Measurements from ENCODE around the gene TBC1D2. TPM values are rescaled to one million over a fixed set of nuclear protein-coding genes. Genes with fewer than 3 reads are reported as not detected.

The TBC1D2 gene
- total and polyA plus RNA-seq, 2 of the 13 experiments (the other 11 are each of a cell fraction or from before 2014, with no cell fraction given): 2.0 to 2.8 TPM

GRCh38 chr9:98226516-98226915 lies 28.9 kb downstream of the TBC1D2 start:
- H3K4me2 ChIP-seq (ENCODE audit: low read depth, low read length): peak overlapping the region; percentile 63
- H3K27ac ChIP-seq (ENCODE audit: extremely low read length, insufficient read depth, low read length): peak overlapping the region; percentile 92
- CTCF ChIA-PET (ENCODE audit: low intra/inter-chr PET ratio, low total read pairs): no interaction called here
- H3K79me2 ChIP-seq (ENCODE audit: insufficient read depth, low read length): no peaks in the 10 kb centered on the region
- peaks cover 88% of the 10 kb centered on the region for H3K4me1 ChIP-seq (ENCODE audit: insufficient read depth, low read length)
- BruUV-seq (replicated peaks): no TSS peak
- POLR2A ChIA-PET: interaction anchor here (1.4 to 5.2 kb wide), 3 partner anchors 21 to 181 kb away, joined by 3 to 71 read pairs (median 14); partner anchors contain the start of gene TBC1D2
- in situ Hi-C loops (cut with HindIII; ENCODE audit: extremely low pct_ligation_motif_present, low pct_unique_long_range_greater_than_20kb) (no loop called here), intact Hi-C loops (cut with micrococcal nuclease; ENCODE audit: unreplicated experiment) (no loop called here)
- ATAC-seq: peak; percentile 4; the same call in 1 of the 3 replicates
- no peak overlapping the region for H3K9ac ChIP-seq (ENCODE audit: insufficient read depth, low read depth, low read length)
- no peak overlapping the region for H2AFZ ChIP-seq (ENCODE audit: low read length)
- peak; percentile 76 for DNase-seq (ENCODE audit: low spot score)
- no peak for FAIRE-seq
- peak overlapping the region in 1 of 3 experiments; percentile 10; a peak in 1 of 6 replicates for H3K4me3 ChIP-seq (replicated peaks in 1 of 3; ENCODE audit: insufficient read depth in 1 of 3, low read depth in 2 of 3, low read length in 3 of 3)
- no peaks in the 10 kb centered on the region for H4K20me1 ChIP-seq (ENCODE audit: insufficient read depth, low read length)
- 7% methylated on average over 1 of the region's 1 CpG for WGBS (ENCODE audit: low lambda C conversion rate)
- H3K9me3 ChIP-seq (ENCODE audit: low read length): no peaks in the 10 kb centered on the region
- H3K27me3 ChIP-seq (ENCODE audit: control insufficient read depth in 1 of 2, insufficient read depth in 2 of 2, low read length in 2 of 2): no peaks in the 10 kb centered on the region
- H3K36me3 ChIP-seq (replicated peaks in 1 of 2; ENCODE audit: control insufficient read depth in 1 of 2, insufficient read depth in 2 of 2, low read length in 2 of 2): no peaks in the 10 kb centered on the region
- TF ChIP-seq RERE (CRISPR knock-in tag; IDR thresholded peaks at IDR 0.05; ENCODE audit: low read depth) (no peak), MXD3 (CRISPR knock-in tag; IDR thresholded peaks at IDR 0.05) (no peak), HNF1B (CRISPR knock-in tag; IDR thresholded peaks at IDR 0.05) (no peak), MBNL3 (CRISPR knock-in tag; conservative IDR thresholded peaks at IDR 0.05) (no peak), ZNF251 (CRISPR knock-in tag; IDR thresholded peaks at IDR 0.05) (no peak), DZIP1 (CRISPR knock-in tag; IDR thresholded peaks at IDR 0.05) (no peak), ZMAT3 (CRISPR knock-in tag; conservative IDR thresholded peaks at IDR 0.05) (no peak), DNMT1 (CRISPR knock-in tag; IDR thresholded peaks at IDR 0.05) (no peak), CENPBD1 (CRISPR knock-in tag; IDR thresholded peaks at IDR 0.05; ENCODE audit: borderline replicate concordance, low read depth) (no peak), SALL1 (CRISPR knock-in tag; IDR thresholded peaks at IDR 0.05) (no peak; the same call in 1 of the 2 replicates), ZNF816 (CRISPR knock-in tag; IDR thresholded peaks at IDR 0.05; ENCODE audit: borderline replicate concordance) (no peak)

Measured in HepG2 (cell line).